ENCODE data around the gene SKI.

Gene SKI

DNA sequence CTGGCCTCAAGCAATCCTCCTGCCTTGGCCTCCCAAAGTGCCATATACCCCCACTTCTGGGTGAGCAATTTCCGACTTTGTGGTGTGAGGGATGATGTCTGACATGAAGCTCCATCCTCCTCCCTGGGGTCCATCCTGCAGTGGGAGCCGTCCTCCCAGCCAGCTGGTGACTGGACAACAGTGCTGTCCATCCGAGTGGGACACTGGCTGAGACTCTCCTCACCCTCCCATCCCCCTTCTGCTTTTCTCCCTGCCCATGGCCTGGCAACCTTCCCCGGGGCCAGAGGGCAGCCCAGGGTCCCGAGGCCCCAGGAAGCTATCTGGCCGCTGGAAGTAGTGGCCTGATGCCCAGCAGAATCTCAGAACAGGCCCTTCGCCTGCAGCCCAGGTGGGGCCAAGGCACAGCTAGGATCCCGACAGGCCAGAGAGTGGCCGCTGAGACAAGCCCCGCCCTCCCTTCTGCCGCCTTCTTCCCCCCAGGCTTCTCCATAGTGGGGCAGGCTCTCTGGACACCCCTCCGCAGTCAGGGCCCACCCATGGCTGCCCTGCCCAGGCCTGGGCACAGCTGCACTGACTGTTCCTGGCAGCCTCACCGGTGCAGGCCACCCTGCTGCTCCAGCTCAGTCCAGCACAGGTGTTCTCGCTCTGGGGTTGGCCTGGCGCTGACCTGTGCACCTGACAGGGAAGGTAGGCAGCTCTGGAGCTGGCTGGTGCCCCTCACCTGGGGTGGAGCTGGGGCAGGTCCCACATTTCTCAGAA lies 25.1 kb upstream of the SKI start:
- Histone ChIP-seq H3K9ac (ENCODE audit: low read length) (no peak overlapping the region), H3K4me3 (ENCODE audit: low read depth, low read length) (no peak overlapping the region), H3K9me3 (ENCODE audit: control insufficient read depth, insufficient read depth, low read depth, low read length) (no peaks in the 10 kb centered on the region), H3K4me1 (ENCODE audit: control insufficient read depth, insufficient read depth, low read length) (peaks cover 32% of the 10 kb centered on the region), H3K27me3 (ENCODE audit: control insufficient read depth, insufficient read depth, low read length) (peaks cover 8% of the 10 kb centered on the region), H3K27ac (ENCODE audit: low read depth, low read length) (no peak overlapping the region), H3K36me3 (ENCODE audit: control insufficient read depth, insufficient read depth, low read length) (no peaks in the 10 kb centered on the region)

DNA sequence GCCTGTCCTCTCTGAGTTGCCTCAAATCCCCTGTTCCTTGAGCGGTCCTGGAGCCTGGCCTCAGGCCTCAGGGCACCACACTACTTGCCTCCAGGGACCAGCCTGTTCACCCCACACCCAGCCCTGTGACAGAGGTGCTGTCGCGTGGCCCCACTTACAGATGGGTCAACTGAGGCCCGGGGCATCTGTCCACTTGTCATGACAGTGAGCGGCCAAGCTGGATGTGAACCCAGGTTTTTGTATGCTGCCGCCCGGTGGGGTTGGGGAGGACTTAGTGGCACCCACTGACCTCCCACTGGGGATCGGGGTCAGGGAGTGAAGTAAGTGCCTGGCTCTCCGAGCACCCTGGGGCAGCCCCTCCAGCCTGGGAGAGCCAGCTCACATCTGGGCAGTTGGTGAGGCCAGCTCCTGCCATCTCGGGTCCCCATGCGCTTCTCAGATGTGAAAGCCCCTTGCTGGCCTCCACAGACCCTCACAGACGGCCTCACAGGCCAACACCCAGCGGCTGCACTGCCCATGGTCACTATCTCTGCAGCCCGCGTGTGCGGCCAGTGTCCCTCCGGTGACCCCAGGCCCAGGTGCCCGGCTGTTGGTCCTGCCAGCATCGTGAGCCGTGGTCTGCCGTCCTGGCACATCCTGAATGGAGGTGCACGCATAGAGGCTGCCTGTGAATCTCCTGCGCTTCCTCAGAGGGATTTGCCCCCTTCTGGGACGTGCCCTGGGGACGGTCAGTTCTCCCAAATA lies 24.3 kb upstream of the SKI start:
- Histone ChIP-seq H3K4me1 (ENCODE audit: control insufficient read depth, insufficient read depth, low read length) (peaks cover 36% of the 10 kb centered on the region), H3K9me3 (ENCODE audit: control insufficient read depth, insufficient read depth, low read depth, low read length) (no peaks in the 10 kb centered on the region), H3K27ac (ENCODE audit: low read depth, low read length) (no peak overlapping the region), H3K27me3 (ENCODE audit: control insufficient read depth, insufficient read depth, low read length) (peaks cover 8% of the 10 kb centered on the region), H3K4me3 (ENCODE audit: low read depth, low read length) (peak overlapping the region; percentile 61), H3K36me3 (ENCODE audit: control insufficient read depth, insufficient read depth, low read length) (no peaks in the 10 kb centered on the region), H3K9ac (ENCODE audit: low read length) (peak overlapping the region; percentile 32)

DNA sequence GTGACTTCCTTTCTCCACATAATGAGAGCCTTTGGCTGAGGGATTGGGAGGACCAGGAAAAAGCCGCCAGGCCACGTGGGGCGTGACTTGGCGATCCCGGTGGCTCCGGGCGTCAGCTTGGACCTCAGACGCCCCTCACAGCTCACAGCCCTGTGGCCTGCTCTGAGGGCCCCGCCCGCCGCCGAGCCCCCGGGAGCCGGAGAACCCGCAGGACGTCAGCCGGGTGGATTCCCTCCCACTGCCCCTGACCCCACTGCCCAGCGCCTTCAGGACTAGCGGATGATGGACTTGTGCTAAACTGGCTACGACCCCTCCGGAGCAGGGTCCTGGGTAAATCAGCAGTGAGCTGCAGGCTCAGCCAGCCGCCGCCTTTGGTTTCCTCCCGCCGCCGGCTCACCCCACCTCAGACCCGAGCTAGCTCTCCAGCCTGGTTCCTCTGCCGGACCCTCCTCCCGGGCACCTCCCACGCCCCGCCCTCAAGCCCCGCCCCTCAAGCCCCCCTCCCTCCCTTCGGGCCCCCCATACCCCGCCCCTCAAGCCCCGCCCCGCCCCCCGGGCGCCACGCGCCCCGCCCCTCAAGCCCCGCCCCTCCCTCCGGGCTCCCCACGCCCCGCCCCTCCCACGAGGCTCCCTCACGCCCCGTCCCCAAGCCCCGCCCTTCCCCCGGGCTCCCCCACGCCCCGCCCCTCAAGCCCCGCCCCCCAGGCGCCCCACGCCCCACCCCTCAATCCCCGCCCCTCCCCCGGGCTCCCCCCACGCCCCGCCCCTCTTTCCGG lies 23.5 kb upstream of the SKI start:
- Histone ChIP-seq H3K27ac (ENCODE audit: low read depth, low read length) (no peak overlapping the region), H3K4me3 (ENCODE audit: low read depth, low read length) (peak overlapping the region; percentile 61), H3K9me3 (ENCODE audit: control insufficient read depth, insufficient read depth, low read depth, low read length) (no peaks in the 10 kb centered on the region), H3K27me3 (ENCODE audit: control insufficient read depth, insufficient read depth, low read length) (peaks cover 8% of the 10 kb centered on the region), H3K4me1 (ENCODE audit: control insufficient read depth, insufficient read depth, low read length) (peaks cover 33% of the 10 kb centered on the region), H3K9ac (ENCODE audit: low read length) (peak overlapping the region; percentile 32), H3K36me3 (ENCODE audit: control insufficient read depth, insufficient read depth, low read length) (no peaks in the 10 kb centered on the region)

- Histone ChIP-seq H3K9me3 (ENCODE audit: control insufficient read depth, insufficient read depth, low read depth, low read length) (no peaks in the 10 kb centered on the region), H3K27me3 (ENCODE audit: control insufficient read depth, insufficient read depth, low read length) (peaks cover 8% of the 10 kb centered on the region), H3K27ac (ENCODE audit: low read depth, low read length) (no peak overlapping the region; the same call in 1 of the 2 replicates), H3K4me1 (ENCODE audit: control insufficient read depth, insufficient read depth, low read length) (peaks cover 33% of the 10 kb centered on the region), H3K9ac (ENCODE audit: low read length) (no peak overlapping the region), H3K4me3 (ENCODE audit: low read depth, low read length) (peak overlapping the region; percentile 64), H3K36me3 (ENCODE audit: control insufficient read depth, insufficient read depth, low read length) (no peaks in the 10 kb centered on the region)
Measured at GRCh38 chr1:2205191-2205952, 22.7 kb upstream of the SKI start.

GRCh38 chr1:2206813-2207487 lies 21.2 kb upstream of the SKI start:
- Histone ChIP-seq H3K4me3 (ENCODE audit: low read depth, low read length) (no peak overlapping the region), H3K4me1 (ENCODE audit: control insufficient read depth, insufficient read depth, low read length) (peaks cover 33% of the 10 kb centered on the region), H3K27ac (ENCODE audit: low read depth, low read length) (no peak overlapping the region), H3K36me3 (ENCODE audit: control insufficient read depth, insufficient read depth, low read length) (no peaks in the 10 kb centered on the region), H3K27me3 (ENCODE audit: control insufficient read depth, insufficient read depth, low read length) (peaks cover 8% of the 10 kb centered on the region), H3K9ac (ENCODE audit: low read length) (no peak overlapping the region), H3K9me3 (ENCODE audit: control insufficient read depth, insufficient read depth, low read depth, low read length) (no peaks in the 10 kb centered on the region)

- Histone ChIP-seq H3K27me3 (ENCODE audit: control insufficient read depth, insufficient read depth, low read length) (peaks cover 8% of the 10 kb centered on the region), H3K4me1 (ENCODE audit: control insufficient read depth, insufficient read depth, low read length) (peaks cover 47% of the 10 kb centered on the region), H3K9ac (ENCODE audit: low read length) (no peak overlapping the region), H3K27ac (ENCODE audit: low read depth, low read length) (no peak overlapping the region), H3K9me3 (ENCODE audit: control insufficient read depth, insufficient read depth, low read depth, low read length) (no peaks in the 10 kb centered on the region), H3K36me3 (ENCODE audit: control insufficient read depth, insufficient read depth, low read length) (no peaks in the 10 kb centered on the region), H3K4me3 (ENCODE audit: low read depth, low read length) (no peak overlapping the region)
Measured at GRCh38 chr1:2208309-2209239, 19.5 kb upstream of the SKI start.

DNA sequence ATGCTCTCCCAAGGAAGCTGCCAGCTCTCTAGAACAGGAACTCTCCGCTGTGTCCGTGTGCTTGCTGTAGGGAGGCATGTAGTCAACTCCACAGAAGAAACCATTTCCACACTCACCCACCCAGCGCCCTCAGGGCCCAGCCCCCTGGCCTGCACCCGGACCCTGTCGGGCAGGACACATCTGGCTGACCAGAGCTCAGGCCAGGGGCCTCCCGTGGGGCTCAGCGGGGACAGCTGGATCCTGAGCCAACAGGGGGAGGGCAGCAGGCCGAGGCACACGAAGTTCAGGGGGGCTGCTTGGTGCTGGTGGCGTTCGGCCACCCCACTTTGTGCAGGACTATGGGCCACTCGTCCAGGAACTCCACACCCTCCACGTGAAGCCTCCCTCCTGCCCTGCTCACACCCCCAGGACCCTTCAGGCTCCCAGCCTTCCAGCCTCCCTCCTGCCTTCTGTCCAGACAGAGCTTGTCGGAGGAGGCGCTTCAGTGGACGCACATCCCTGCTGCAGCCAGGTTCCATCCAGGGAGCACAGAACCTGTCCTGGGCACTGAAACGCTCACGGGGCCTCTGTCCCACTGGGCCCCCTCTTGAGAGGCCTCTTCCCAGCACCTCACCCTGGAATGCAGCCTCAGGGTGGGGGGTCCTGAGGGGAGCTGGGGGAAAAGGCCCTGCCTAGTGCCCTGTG lies 18.6 kb upstream of the SKI start:
- Histone ChIP-seq H3K4me1 (ENCODE audit: control insufficient read depth, insufficient read depth, low read length) (peaks cover 49% of the 10 kb centered on the region), H3K4me3 (ENCODE audit: low read depth, low read length) (no peak overlapping the region), H3K27me3 (ENCODE audit: control insufficient read depth, insufficient read depth, low read length) (peaks cover 8% of the 10 kb centered on the region), H3K9me3 (ENCODE audit: control insufficient read depth, insufficient read depth, low read depth, low read length) (no peaks in the 10 kb centered on the region), H3K36me3 (ENCODE audit: control insufficient read depth, insufficient read depth, low read length) (no peaks in the 10 kb centered on the region), H3K9ac (ENCODE audit: low read length) (no peak overlapping the region), H3K27ac (ENCODE audit: low read depth, low read length) (no peak overlapping the region)

DNA sequence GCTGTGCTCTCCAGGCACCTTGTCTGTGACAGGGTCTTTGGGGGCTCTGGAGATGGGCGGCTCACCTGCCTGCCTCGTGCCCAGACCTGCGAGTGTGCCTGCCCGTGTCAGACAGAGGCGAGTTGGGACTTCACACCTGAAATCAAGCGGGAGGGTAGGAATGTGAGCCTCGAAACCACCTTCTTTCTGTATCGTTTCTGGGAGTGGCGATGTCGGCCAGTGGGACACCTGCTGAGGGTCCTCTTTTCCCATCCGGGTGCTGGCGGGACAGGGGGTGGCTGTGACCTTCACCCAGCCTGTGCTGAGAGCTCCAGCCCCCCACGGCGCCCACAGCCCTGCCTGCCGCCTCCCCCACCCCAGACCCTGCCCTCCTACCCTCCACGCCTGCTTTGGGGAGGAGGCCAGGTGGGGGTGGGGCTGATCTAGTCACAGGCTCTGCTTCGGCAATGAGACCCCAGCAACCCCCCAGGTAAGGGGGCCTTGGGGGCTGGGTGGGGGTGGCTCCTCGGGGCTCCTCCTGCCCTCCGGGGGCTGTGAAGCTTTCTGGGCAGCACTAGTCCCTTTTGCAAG lies 17.9 kb upstream of the SKI start:
- Histone ChIP-seq H3K4me3 (ENCODE audit: low read depth, low read length) (no peak overlapping the region), H3K4me1 (ENCODE audit: control insufficient read depth, insufficient read depth, low read length) (peaks cover 50% of the 10 kb centered on the region), H3K36me3 (ENCODE audit: control insufficient read depth, insufficient read depth, low read length) (no peaks in the 10 kb centered on the region), H3K27ac (ENCODE audit: low read depth, low read length) (no peak overlapping the region), H3K9me3 (ENCODE audit: control insufficient read depth, insufficient read depth, low read depth, low read length) (no peaks in the 10 kb centered on the region), H3K27me3 (ENCODE audit: control insufficient read depth, insufficient read depth, low read length) (peaks cover 8% of the 10 kb centered on the region), H3K9ac (ENCODE audit: low read length) (no peak overlapping the region)

GRCh38 chr1:2210786-2211185 lies 17.3 kb upstream of the SKI start:
- H3K27ac ChIP-seq (ENCODE audit: low read depth, low read length): no peak overlapping the region
- H3K27me3 ChIP-seq (ENCODE audit: control insufficient read depth, insufficient read depth, low read length): peaks cover 5% of the 10 kb centered on the region
- no peak overlapping the region for H3K9ac ChIP-seq (ENCODE audit: low read length)
- H3K4me3 ChIP-seq (ENCODE audit: low read depth, low read length): no peak overlapping the region
- H3K9me3 ChIP-seq (ENCODE audit: control insufficient read depth, insufficient read depth, low read depth, low read length): no peaks in the 10 kb centered on the region
- H3K36me3 ChIP-seq (ENCODE audit: control insufficient read depth, insufficient read depth, low read length): no peaks in the 10 kb centered on the region
- peaks cover 46% of the 10 kb centered on the region for H3K4me1 ChIP-seq (ENCODE audit: control insufficient read depth, insufficient read depth, low read length)

Data from HUES6 (cell line).